ENCODE measurements around the gene LAMTOR4.

GRCh38 chr7:100163871-100164270, 15.2 kb downstream of the LAMTOR4 start:
- TF ChIP-seq, protein P1, sequence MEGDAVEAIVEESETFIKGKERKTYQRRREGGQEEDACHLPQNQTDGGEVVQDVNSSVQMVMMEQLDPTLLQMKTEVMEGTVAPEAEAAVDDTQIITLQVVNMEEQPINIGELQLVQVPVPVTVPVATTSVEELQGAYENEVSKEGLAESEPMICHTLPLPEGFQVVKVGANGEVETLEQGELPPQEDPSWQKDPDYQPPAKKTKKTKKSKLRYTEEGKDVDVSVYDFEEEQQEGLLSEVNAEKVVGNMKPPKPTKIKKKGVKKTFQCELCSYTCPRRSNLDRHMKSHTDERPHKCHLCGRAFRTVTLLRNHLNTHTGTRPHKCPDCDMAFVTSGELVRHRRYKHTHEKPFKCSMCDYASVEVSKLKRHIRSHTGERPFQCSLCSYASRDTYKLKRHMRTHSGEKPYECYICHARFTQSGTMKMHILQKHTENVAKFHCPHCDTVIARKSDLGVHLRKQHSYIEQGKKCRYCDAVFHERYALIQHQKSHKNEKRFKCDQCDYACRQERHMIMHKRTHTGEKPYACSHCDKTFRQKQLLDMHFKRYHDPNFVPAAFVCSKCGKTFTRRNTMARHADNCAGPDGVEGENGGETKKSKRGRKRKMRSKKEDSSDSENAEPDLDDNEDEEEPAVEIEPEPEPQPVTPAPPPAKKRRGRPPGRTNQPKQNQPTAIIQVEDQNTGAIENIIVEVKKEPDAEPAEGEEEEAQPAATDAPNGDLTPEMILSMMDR (IDR thresholded peaks at IDR 0.05; ENCODE audit: insufficient read depth, low read length) = no peak
- TF ChIP-seq REST (IDR thresholded peaks at IDR 0.05; ENCODE audit: insufficient replicate concordance, low read depth) = no peak
- TF ChIP-seq POLR2AphosphoS5 (IDR thresholded peaks at IDR 0.05; ENCODE audit: low read depth) = no peak
- no peak for TF ChIP-seq GABPA (IDR thresholded peaks at IDR 0.05; ENCODE audit: low read depth)

All from HL-60 (cell line).